Tibial nerve (tissue), 4 donors: Measurements from ENCODE around the gene NISCH. TPM values are rescaled to one million over a fixed set of nuclear protein-coding genes. Genes with fewer than 3 reads are reported as not detected.

Experiments used
- DNase-seq, 2 donors: peaks; one replicate each; pipeline ENCODE4 v3.0.0-alpha.2; 2019; ENCODE audit warnings: low spot score in 2 of 2
- H3K27ac ChIP-seq, 4 donors: fragments of 200-600 bp; sonication (generic) in 3 of 4; one replicate each; pipeline ENCODE4 v1.5.1; 2017 to 2019; ENCODE audit warnings: mild to moderate bottlenecking in 1 of 4
- H3K27me3 ChIP-seq, 2 donors: fragments of 200-600 bp; sonication (generic) in 1 of 2; one replicate each; pipeline versions ENCODE4 v1.5.1 to v1.6.0; 2017 to 2019
- H3K36me3 ChIP-seq, 3 donors: fragments of 200-600 bp; sonication (generic); one replicate each; pipeline ENCODE4 v1.5.1; 2018 to 2019
- H3K4me1 ChIP-seq, 4 donors: fragments of 200-600 bp; sonication (generic) in 3 of 4; one replicate each; pipeline ENCODE4 v1.5.1; 2017 to 2019
- H3K4me3 ChIP-seq, 4 donors: fragments of 200-600 bp; sonication (generic) in 3 of 4; one replicate each; pipeline ENCODE4 v1.5.1; 2017 to 2019; ENCODE audit warnings: mild to moderate bottlenecking in 1 of 4, moderate library complexity in 1 of 4
- H3K9me3 ChIP-seq, 4 donors: fragments of 200-600 bp; sonication (generic) in 3 of 4; one replicate each; pipeline ENCODE4 v1.5.1; 2017 to 2019
- CTCF ChIP-seq, 5 experiments: fragments of 200-600 bp in 3 of 5; fragments of 450-650 bp in 2 of 5; sonication (generic) in 3 of 5; IDR thresholded peaks; one replicate each; pipeline ENCODE4 v1.5.1; 2016 to 2019; ENCODE audit warnings: antibody characterized with exemption in 5 of 5, mild to moderate bottlenecking in 3 of 5, moderate library complexity in 2 of 5
- EP300 ChIP-seq, 2 donors: sonication (generic); formaldehyde crosslinking; IDR thresholded peaks; one replicate each; pipeline ENCODE4 v1.6.1; 2017; ENCODE audit warnings: antibody characterized with exemption in 2 of 2, mild to moderate bottlenecking in 1 of 2
- POLR2A ChIP-seq, 2 donors: fragments of 450-650 bp; IDR thresholded peaks; one replicate each; pipeline ENCODE4 v1.6.1; 2017; ENCODE audit warnings: antibody characterized with exemption in 2 of 2, mild to moderate bottlenecking in 2 of 2, moderate library complexity in 2 of 2
- WGBS, 2 donors: methylation state at CpG; one replicate each; pipeline ENCODE4 v1.1.5; 2018; 5-methylcytosine and 5-hydroxymethylcytosine counted together
- total RNA-seq, 4 donors: library from RNA; depleted of rRNA; stranded (reverse); fragments of >200 nt; gene quantifications; one replicate each; pipeline ENCODE4 v1.1.0, GENCODE V29; 2016

NISCH gene
- total RNA-seq, 4 donors from 2014 or later = 192 to 305 (median 232) TPM

DNA sequence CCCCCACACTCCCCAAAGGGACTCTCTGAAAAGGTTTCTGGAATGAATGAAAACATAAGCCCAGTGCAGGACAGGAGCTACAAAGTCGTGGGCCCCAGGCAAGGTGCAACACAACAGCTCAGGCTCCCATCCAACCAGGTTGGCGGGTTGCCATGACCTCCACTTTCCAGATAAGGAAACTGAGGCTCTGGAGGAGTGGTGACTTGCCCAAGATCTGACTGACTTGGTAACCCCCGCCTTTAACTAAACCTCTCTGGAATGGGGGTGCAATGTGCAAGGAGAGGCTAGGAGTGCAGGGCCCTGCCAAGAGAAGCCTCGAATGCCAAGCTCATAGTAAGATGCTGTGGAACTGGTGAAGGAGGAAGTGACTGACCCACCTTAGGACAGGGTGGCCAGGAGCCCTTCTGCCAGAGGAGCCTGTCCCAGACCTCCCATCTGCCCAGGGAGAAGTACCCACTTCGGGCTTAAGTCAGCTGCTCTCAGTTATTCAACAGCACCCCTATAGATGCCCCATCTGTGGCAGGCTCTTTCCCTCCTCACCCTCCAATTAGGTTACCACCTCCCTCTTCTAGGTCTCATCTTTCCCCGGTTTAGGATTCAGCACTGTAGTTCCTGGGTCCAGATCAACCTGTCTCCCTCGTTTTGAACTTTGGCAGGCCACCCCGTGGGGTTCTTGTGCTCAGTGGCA, 1.0 kb upstream of the NISCH start:
- Histone ChIP-seq H3K4me1 (peaks cover 0 to 46% (median 13%) of the 10 kb centered on the region in 4 donors), H3K27me3 (no peaks in the 10 kb centered on the region), H3K4me3 (peak overlapping the region in 2 of 4 donors; percentile 97 to 98), H3K36me3 (peaks cover 0 to 22% (median 0%) of the 10 kb centered on the region in 3 donors), H3K27ac (peak overlapping the region; percentile 82 to 98 (median 96)), H3K9me3 (no peaks in the 10 kb centered on the region)
- no peak for DNase-seq
- 59 to 68% methylated on average over 6 to 8 of the region's 8 CpGs for WGBS, 2 donors
- no peak for TF ChIP-seq CTCF (IDR thresholded peaks at IDR 0.05)
- no peak for TF ChIP-seq EP300 (IDR thresholded peaks at IDR 0.05)
- no peak for TF ChIP-seq POLR2A (IDR thresholded peaks at IDR 0.05)

GRCh38 chr3:52454938-52455282, 494 bp upstream of the NISCH start:
- no peak for DNase-seq
- H3K4me3 ChIP-seq = peak overlapping the region; percentile 57 to 98 (median 96)
- no peaks in the 10 kb centered on the region for H3K9me3 ChIP-seq
- H3K27me3 ChIP-seq = no peaks in the 10 kb centered on the region
- peaks cover 0 to 27% (median 0%) of the 10 kb centered on the region in 3 donors for H3K36me3 ChIP-seq
- WGBS, 2 donors = 39 to 53% methylated on average over 11 of the region's 11 CpGs
- H3K4me1 ChIP-seq = peaks cover 0 to 45% (median 13%) of the 10 kb centered on the region in 4 donors
- H3K27ac ChIP-seq = peak overlapping the region; percentile 82 to 98 (median 96)
- no peak for TF ChIP-seq CTCF (IDR thresholded peaks at IDR 0.05)
- no peak for TF ChIP-seq EP300 (IDR thresholded peaks at IDR 0.05)
- no peak for TF ChIP-seq POLR2A (IDR thresholded peaks at IDR 0.05)

DNA sequence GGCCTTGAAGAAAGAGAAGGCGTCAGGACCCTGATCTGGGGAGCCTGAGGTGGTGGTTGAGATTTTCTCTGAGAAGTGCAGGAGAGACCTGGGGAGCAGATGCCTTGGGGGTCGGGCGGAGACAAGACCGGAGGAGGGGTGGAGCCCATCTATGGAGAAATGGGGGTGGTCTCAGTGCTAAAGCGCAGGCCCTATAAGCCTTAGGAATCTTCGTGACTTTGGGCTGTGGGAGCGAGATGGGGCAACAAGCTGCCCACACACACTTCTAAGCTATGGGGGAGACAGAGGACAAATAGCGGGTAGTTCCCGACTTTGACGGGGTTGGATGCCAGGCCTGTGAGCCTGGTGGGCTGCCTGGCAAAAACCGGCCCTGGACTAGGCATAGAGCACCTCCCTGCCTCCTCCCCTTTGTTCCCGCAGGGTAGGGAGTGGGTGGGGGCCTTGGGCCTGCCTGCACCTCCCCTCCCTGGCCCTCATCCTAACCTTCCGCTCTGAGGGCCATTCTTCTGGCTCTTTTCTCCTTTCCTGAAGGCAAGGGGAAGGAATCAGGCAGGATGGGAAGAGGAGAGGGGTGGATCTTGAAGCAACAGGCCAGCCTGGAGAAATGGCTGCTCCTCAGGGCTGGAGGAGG, 880 bp downstream of the NISCH start:
- Histone ChIP-seq H3K27ac (peak overlapping the region; percentile 82 to 98 (median 96)), H3K4me1 (peaks cover 0 to 40% (median 13%) of the 10 kb centered on the region in 4 donors), H3K4me3 (peak overlapping the region; percentile 57 to 98 (median 96)), H3K27me3 (no peaks in the 10 kb centered on the region), H3K36me3 (peaks cover 0 to 40% (median 0%) of the 10 kb centered on the region in 3 donors), H3K9me3 (no peaks in the 10 kb centered on the region)
- peak in 1 of 2 donors; percentile 45 for TF ChIP-seq EP300 (IDR thresholded peaks at IDR 0.05)
- TF ChIP-seq POLR2A (IDR thresholded peaks at IDR 0.05) = no peak
- TF ChIP-seq CTCF (IDR thresholded peaks at IDR 0.05) = no peak
- no peak for DNase-seq
- 7 to 11% methylated on average over 10 to 13 of the region's 13 CpGs for WGBS, 2 donors

GRCh38 chr3:52456800-52457183, 1.4 kb downstream of the NISCH start:
- WGBS, 2 donors = 58 to 64% methylated on average over 5 of the region's 5 CpGs
- Histone ChIP-seq H3K27me3 (no peaks in the 10 kb centered on the region), H3K36me3 (peaks cover 0 to 45% (median 0%) of the 10 kb centered on the region in 3 donors), H3K4me1 (peaks cover 0 to 45% (median 13%) of the 10 kb centered on the region in 4 donors), H3K4me3 (peak overlapping the region; percentile 57 to 98 (median 96)), H3K9me3 (no peaks in the 10 kb centered on the region), H3K27ac (peak overlapping the region; percentile 82 to 98 (median 96))
- DNase-seq = no peak
- TF ChIP-seq POLR2A (IDR thresholded peaks at IDR 0.05) = no peak
- no peak for TF ChIP-seq EP300 (IDR thresholded peaks at IDR 0.05)
- no peak for TF ChIP-seq CTCF (IDR thresholded peaks at IDR 0.05)
